Measurements from ENCODE around the gene WDR62.

WDR62 gene

DNA sequence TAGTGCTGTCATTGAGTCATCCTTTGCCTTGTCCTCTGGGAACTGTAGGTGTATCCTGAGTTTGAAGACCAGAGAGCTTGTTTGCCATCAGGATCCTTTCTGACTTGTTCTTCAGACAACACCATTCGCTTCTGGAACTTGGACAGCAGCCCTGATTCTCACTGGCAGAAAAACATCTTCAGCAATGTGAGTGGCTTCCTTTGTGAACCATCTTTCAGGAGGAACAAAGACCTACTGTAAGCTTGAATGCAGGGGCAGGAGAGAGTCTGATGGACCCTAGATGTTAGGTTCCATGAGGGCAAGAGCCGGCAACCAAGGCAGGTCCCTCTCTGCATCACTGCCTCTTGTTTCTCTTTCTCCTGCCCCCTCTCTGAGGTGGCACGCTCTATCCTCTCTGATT, 26.7 kb downstream of the WDR62 start:
- no peak for TF ChIP-seq ZNF274 (IDR thresholded peaks at IDR 0.05; ENCODE audit: low read depth, low read length)
- no peak overlapping the region for H3K4me3 ChIP-seq (ENCODE audit: low read length)

GRCh38 chr19:36081894-36082293, 27.2 kb downstream of the WDR62 start:
- H3K4me3 ChIP-seq (ENCODE audit: low read length), result no peak overlapping the region
- no peak for TF ChIP-seq ZNF274 (IDR thresholded peaks at IDR 0.05; ENCODE audit: low read depth, low read length)

DNA sequence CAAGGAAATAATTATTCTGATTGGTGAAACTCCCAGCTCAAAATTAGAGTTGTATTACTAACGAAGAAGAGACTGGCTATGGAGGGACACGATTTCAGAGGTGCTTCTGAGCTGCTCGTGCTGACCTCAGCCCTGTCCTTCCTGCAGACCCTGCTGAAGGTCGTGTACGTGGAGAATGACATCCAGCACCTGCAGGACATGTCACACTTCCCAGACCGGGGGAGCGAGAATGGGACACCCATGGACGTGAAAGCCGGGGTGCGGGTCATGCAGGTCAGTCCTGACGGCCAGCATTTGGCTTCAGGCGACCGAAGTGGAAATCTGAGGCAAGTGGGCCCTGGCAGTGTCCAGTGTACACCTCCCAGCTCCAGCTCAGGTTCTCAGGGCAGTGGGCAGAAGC, 28.2 kb downstream of the WDR62 start:
- no peak for TF ChIP-seq ZNF274 (IDR thresholded peaks at IDR 0.05; ENCODE audit: low read depth, low read length)
- H3K4me3 ChIP-seq (ENCODE audit: low read length), result no peak overlapping the region

GRCh38 chr19:36084231-36085009, 29.7 kb downstream of the WDR62 start:
- TF ChIP-seq ZNF274 (IDR thresholded peaks at IDR 0.05; ENCODE audit: low read depth, low read length), result no peak
- H3K4me3 ChIP-seq (ENCODE audit: low read length), result no peak overlapping the region

GRCh38 chr19:36086326-36086725, 31.6 kb downstream of the WDR62 start:
- TF ChIP-seq ZNF274 (IDR thresholded peaks at IDR 0.05; ENCODE audit: low read depth, low read length), result no peak
- H3K4me3 ChIP-seq (ENCODE audit: low read length), result no peak overlapping the region

DNA sequence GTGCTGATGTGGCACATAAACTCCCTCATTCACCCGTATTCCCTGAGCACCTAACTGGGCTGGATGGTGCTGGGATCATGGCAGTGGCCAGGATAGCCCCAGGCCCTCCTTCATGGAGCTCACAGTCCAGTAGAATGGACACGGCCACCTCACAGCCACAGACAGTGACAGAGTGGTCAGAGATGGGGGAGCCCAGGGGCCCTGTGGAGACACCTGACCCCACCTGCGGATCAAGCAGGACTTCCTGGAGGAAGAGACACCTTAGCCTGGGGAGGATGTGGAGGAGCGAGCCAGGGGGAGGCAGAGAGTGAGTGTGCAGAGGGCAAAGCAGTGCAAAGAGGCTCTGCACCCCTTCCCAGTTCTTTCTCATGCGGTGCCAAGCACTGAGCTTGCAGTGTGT, 35.1 kb downstream of the WDR62 start:
- H3K4me3 ChIP-seq (ENCODE audit: low read length), result no peak overlapping the region
- TF ChIP-seq ZNF274 (IDR thresholded peaks at IDR 0.05; ENCODE audit: low read depth, low read length), result no peak

- no peak for TF ChIP-seq ZNF274 (IDR thresholded peaks at IDR 0.05; ENCODE audit: low read depth, low read length)
Observed at GRCh38 chr19:36090910-36091695, 36.4 kb downstream of the WDR62 start.

GRCh38 chr19:36092566-36092965, 37.9 kb downstream of the WDR62 start:
- H3K4me3 ChIP-seq (ENCODE audit: low read length), result no peak overlapping the region
- no peak for TF ChIP-seq ZNF274 (IDR thresholded peaks at IDR 0.05; ENCODE audit: low read depth, low read length)

More at GRCh38 chr19:36090910-36091695, 36.4 kb downstream of the WDR62 start:
- no peak overlapping the region for H3K4me3 ChIP-seq (ENCODE audit: low read length)

- no peak for TF ChIP-seq ZNF274 (IDR thresholded peaks at IDR 0.05; ENCODE audit: low read depth, low read length)
- H3K4me3 ChIP-seq (ENCODE audit: low read length), result no peak overlapping the region
Observed at GRCh38 chr19:36093146-36093662, 38.5 kb downstream of the WDR62 start.

DNA sequence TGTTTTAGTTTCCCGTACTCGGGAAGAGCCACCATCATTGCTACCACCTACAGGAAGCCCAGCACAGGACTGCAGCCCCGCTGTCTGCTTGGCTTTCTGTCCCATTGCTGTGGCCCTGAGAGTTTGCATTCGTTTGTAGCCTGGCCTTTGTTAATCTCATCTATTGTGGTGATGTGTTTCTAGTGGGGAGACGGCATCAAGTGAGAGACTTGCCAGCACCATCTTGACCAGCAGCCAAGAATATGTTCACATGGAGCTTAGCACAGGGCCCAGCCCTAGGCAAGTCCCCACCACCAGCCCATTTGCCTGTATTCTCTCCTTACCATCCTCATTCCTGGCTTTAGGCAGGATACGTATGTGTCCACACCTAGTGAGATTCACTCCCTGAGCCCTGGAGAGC, 39.0 kb downstream of the WDR62 start:
- no peak for TF ChIP-seq ZNF274 (IDR thresholded peaks at IDR 0.05; ENCODE audit: low read depth, low read length)
- H3K4me3 ChIP-seq (ENCODE audit: low read length), result no peak overlapping the region

GRCh38 chr19:36097036-36097435, 42.3 kb downstream of the WDR62 start:
- TF ChIP-seq ZNF274 (IDR thresholded peaks at IDR 0.05; ENCODE audit: low read depth, low read length), result no peak
- H3K4me3 ChIP-seq (ENCODE audit: low read length), result no peak overlapping the region

- no peak overlapping the region for H3K4me3 ChIP-seq (ENCODE audit: low read length)
- no peak for TF ChIP-seq ZNF274 (IDR thresholded peaks at IDR 0.05; ENCODE audit: low read depth, low read length)
Observed at GRCh38 chr19:36099166-36099785, 44.6 kb downstream of the WDR62 start.

DNA sequence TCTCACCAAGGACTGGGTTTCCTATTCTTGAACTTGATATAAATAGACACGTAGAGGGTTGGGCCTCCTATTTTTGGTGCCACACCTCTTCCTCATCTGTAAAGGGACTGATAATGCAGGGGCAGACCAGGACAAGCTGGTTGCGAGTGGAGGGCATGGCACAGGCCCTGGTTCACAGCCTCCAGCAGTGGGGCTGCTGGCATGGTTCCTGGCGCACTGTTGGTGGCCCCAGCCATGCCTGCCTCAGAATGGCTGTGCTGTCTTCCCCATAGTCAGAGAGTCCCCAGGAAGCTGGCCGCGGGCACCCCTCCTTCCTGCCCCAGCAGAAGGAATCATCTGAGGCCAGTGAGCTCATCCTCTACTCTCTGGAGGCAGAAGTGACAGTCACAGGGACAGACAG, 45.8 kb downstream of the WDR62 start:
- no peak overlapping the region for H3K4me3 ChIP-seq (ENCODE audit: low read length)
- no peak for TF ChIP-seq ZNF274 (IDR thresholded peaks at IDR 0.05; ENCODE audit: low read depth, low read length)

DNA sequence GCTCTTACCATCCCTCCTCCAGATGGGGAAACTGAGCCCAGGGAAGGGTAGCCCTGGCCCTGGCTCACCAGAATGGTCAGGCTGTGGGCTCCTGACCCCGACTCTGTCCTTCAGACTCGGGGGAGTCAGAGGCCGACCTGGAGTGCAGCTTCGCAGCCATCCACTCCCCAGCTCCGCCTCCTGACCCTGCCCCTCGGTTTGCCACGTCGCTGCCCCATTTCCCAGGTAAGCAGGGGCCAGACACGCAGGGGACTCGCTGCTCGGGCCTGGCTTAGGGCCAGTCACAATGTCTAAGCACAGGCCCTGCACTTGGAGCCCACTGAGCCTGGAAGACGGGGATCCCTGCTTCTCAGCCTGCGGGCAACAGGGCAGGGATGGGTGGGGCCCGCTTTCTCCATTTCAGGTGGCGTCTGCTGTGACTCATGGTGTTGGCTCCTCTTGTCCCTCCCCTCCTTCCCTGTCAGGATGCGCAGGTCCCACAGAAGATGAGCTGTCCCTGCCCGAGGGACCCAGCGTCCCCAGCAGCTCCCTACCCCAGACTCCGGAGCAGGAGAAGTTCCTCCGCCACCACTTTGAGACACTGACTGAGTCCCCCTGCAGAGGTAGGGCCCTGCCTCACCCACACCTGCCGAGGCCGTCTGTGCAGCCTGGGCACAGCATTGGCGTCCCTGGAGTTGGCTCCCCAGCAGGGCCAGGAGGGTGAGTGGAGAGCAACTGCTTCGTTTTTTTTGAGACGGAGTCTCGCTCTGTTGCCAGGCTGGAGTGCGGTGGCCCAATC, 47.0 kb downstream of the WDR62 start:
- no peak overlapping the region for H3K4me3 ChIP-seq (ENCODE audit: low read length)
- no peak for TF ChIP-seq ZNF274 (IDR thresholded peaks at IDR 0.05; ENCODE audit: low read depth, low read length)

Data from GM08714 (cell line).